HG03354 (cell line): ENCODE measurements around the gene AFF4.
A peak's percentile ranks its signal among the peaks of the same experiment; 100 is the strongest.

Experiments
- ATAC-seq: cut with Tn5 transposase; IDR thresholded peaks from one replicate; pipeline ENCODE4 v1.9.1; 2021; ENCODE audit warnings: mild to moderate bottlenecking; ENCODE audit not compliant: unreplicated experiment, poor library complexity, severe bottlenecking

The AFF4 gene

DNA sequence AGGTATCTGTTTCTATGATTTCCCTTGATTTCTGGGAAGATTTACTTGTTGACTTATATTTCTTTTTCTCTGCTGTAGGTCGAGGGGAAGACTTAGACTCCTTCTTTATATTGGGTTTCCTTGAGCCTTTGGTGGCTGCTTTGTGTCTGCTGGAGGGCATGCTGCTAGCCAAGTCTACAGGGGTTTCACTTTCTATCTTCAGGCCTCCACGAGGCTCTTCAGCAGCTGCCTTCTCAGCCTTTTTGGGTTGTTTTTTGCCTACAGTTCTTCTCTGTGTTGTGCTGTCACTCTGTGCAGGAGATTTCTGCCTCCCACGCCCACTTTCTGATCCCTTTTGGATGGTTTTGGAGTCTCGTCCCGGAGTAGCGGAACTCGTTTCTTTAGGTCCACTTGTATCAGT lies 66.7 kb downstream of the AFF4 start:
- no peak for ATAC-seq

DNA sequence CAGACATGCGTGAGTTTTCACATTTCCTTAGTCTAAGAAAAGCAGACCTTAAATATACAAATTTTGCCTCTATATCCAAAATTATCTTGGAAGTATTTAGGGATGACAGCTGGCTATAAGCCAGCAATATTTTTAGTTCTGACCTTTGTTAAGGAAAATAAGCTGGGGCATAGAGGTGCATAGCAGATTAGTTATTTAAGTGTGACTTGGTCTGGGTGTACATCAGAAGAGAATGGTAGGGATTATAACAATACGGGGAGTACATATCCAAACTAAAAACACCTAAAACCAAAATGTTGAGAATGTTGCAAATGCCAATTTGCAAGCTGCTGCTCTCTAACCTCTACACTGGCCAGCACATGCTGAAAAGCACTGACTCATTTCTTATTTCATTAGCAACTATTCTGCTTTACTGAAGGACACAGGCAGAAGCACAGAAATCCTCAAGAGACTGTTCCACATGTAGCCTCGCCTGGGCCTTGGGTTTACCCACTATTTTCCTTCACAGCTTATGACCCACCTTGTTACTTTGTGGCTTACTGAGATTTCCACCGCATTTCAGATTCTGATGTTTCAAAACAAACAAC lies 67.6 kb downstream of the AFF4 start:
- ATAC-seq, result no peak

DNA sequence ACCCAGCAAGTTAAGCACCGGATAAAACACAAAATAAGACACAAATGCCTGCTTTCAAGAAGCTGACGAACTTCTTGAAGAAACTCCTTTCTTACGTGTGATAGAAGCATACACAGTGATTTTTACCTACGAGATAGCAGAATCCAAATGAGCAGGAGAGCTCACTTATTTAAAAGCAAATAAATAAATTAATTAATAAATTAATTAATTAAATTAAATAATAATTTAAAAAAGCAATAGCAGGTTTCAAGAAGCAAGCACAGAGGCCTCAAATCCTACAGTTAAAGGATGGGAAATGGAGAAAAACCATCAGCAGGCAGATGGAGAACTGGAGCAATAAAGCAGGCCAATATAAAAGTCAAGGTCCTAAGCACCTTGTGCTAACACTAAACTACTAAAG lies 72.6 kb downstream of the AFF4 start:
- ATAC-seq, result no peak

DNA sequence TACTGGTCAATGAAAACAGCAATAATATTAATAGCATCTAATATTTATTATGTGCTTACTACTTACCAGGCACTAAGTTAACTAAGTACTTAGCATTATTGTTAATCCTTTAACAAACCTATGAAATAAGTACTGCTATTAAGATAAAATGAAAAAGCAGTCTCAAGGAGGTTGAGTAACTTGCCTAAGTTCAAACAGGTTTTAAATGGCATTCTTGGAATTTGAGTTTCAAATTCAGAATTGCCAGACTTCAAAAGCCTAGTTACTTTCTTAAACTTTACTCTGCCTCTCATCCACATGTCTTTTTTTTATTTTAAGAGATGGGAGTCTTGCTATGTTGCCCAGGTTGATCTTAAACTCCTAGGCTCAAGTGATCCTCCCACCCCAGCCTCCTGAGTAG lies 73.9 kb downstream of the AFF4 start:
- ATAC-seq, result no peak

DNA sequence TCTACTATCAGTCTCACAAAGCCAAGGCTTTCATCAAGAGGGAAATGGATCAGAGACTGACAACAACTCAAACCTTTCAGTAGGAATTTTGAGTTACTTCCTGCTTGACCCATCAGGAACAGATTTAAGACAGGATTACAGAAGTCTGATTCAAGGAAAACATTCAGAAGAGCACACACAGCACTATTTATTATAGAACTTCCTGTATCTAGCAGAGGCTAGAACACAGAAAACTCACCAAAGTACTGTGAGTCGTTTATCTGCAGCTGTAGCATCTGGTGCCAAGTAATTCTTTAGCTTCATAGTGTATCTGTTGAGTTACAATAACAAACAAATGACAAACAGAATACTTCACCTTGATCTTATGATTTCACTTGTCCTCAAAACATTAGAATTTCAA lies 76.2 kb downstream of the AFF4 start:
- no peak for ATAC-seq

DNA sequence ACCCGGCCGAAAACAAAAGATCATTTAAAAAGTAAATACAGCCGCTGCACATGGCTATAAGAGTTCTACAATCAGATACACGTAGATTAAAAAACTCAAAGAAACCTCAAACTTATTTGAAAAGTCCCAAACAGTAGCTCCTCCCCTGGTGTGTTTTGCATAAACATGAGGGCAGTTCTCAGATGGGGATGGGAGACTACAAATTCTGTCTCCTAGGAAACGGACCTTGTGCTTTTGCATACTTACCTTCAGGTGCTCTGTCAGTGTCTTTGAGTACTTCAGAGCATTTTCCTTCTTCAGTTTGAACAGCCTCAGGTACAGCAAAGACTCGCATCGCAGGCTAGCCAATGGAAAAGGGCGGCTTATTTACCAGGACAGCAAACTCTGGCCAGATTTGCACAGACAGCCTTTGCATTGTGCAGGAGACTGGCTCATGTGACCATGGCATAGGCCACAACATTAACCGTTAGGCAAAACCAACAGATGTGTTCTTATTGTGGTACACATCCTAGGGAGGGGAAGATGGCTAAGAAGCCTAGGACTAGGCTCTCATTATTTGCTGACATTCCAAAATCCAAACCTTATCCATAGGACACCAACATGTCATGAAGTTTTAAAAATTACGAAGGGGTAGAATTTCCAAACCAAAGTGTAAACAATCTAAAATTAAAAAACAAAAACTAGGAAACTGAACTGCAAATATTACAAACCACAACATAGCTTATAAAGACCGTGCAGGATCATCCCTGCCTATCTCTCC lies 77.2 kb downstream of the AFF4 start:
- no peak for ATAC-seq

DNA sequence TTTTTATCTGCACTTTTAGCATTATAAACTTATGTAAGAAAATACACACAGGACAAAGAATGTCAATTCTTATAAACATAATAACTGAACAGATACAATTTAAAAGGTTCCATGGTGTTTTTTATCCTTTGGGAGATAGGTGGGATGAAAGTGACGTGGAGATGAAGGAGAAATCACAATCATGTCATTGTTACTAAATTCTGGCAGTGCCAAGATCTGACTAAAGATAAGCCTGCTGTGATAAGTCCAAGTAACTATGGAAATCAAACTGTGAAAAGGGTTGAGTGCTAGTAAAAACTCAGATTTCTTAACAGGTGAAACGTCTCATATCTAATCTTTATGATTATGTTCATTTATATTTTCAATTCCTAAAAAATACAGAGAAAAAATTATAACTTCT lies 78.9 kb downstream of the AFF4 start:
- no peak for ATAC-seq

DNA sequence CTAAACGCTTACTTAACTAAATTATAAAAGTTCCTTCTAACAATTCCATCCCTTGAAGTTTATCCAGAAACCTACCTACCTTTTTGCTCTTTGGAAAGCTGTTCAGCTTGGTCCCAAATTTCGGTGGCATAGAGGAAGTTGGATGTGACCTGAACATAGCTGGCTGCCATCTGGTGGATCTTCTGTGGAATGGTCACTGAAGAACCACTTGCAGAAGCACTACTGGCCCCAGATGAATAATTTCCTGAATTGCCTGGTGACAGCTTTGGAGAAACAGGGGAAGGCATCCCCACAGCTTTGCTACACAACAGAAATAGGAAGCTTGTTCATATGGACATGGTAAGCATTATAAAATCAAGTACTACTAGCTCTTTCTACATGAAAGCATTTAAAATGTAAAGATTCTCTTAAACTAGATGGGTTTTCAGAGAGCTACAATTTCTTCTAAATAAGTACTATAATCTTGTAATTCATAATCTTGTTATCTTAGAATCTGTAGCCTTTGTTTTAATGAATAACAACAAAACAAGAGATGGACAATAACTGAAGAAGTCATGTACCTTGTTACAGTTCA lies 80.1 kb downstream of the AFF4 start:
- peak; percentile 75 for ATAC-seq

DNA sequence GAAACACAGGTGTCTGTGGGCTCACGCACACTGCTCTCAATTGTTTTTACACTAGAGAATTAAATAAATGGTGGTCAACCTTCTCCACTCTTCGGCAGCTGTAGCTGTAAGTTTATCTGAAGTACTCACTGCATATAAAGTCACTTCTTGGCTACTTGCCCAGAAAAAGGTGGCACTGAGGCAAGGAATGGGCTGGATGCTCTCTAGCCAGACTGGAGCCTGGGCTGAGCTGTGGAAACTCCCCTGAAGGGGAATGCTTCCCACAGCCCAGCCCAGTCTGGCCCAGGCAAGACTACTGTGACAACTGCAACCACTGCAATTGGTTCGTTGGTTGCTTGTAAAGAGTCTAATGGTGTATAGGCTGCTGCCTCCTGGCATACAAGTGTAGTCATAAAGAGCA lies 85.5 kb downstream of the AFF4 start:
- ATAC-seq, result no peak

DNA sequence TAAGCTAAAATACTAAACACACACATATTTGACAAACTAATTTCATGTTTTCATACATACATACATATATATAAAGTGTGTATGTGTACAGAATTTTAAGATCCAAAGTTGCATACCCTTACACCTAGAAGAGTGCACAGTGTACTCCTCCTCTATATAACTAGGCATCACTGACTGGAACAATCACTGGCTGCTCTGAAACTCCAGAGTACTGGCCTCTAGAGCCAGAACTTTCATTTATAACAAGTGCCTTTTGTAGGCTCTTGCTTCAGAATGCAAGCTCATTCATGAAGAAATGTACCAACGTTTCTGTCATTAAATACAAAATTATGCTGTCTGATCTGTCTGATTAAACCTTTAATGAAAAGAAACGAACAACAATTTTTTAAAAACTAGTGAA lies 86.0 kb downstream of the AFF4 start:
- no peak for ATAC-seq

DNA sequence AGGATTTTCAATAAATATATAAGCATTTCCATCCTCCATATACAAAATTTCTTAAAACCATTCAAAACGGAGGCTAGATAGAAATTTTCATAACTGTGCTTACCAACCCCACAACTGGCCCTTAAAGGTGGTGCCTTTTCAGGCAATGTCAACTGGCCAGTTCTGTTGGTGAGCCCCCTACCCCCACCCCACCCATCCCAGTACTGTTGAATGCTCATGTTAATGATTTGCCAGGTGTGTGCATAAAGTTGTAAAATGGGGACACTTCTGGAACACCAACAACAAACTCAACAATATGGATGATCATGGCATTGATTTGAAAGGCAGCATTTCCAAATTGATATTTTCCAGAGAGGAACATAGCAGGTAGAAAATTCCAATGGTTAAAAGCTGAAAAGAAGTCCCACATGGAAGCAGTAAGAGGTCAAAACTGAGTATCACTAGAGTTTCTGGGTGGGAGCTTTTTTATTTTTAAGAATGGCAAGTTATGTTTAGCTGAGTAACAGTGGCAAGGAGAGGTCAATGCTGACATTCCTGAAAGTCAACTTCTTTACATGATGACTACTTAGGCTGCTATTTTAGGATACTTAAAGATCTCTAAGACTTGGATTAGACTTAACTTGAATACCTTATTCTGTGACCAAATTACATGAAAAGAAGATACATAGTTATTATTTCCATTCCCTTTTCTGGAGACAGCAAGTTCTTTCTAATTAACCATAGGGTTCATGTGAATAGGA lies 87.2 kb downstream of the AFF4 start:
- ATAC-seq, result no peak

DNA sequence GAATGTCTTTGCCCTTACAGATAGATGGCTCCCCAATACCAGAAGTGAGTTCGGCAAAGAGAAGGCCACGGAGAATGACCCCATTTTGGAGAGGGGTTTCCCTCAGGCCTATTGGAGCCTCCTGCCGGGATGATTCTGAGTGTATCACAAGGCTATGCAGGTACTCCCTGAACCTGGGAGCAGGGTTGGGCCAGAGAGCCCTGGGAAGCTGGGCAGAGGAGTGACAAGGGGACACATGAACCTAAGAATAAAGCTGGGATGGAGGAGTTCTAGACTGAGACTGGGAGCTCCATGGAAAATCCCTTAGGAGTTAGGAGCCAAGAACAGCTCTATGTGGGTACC lies 89.5 kb downstream of the AFF4 start:
- no peak for ATAC-seq

DNA sequence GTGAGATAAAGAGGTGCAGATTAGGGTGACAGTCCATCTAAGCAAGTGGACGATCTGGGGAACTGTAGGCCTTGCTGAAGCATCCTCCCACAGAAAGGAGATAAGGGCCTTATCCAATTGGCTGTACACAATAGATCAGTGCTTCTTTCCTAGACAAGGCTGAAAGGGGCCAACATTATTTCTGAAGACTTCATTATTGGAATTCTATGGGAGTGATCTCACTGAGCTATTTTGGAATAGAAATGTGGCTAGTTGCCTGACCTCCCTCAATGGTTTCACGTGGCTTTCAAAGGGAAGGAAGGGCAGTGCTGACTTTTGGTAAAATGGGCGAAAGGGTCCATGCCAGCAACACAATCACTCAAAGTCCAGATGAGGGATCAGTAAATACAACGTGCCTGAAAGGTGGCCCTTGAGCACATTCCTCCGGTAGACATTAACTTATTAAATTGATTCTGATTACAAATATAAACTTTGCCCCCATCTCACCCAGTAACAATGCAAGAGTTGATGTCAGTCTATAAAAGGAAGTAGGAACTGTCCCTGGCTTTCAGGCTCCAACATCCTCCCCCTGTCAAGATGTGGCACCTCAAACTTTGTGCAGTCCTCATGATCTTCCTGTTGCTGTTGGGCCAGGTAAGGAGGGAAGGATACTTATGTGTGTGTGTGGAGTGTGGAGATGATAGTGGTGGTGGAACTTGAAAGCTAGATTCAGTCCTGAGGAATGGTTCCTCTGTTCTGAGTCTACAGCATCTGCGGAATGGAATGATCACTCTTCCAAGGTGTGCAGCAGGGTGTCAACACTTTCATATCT lies 90.1 kb downstream of the AFF4 start, which contains the start of gene LEAP2:
LEAP2 (plus strand) TSS at position 550 of the 811 bp plus-strand sequence; CDS start at position 577, 27 bp downstream.
- ATAC-seq, result no peak

DNA sequence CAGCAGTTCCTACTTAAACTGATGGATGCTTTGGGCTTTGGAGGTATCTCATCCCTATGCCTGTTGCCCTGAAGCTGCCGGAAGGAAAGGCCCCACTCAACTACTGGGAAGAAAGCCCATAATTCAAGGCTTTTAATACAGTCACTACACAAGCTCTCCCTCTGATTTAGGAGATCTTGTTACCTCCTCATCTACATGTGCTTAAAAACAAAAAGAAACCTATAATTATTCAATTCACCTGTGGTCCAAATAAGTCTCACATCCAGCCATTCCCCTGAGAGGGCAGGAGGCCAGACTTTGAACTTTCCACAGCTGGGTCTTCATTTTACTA lies 90.7 kb downstream of the AFF4 start:
- ATAC-seq, result no peak

DNA sequence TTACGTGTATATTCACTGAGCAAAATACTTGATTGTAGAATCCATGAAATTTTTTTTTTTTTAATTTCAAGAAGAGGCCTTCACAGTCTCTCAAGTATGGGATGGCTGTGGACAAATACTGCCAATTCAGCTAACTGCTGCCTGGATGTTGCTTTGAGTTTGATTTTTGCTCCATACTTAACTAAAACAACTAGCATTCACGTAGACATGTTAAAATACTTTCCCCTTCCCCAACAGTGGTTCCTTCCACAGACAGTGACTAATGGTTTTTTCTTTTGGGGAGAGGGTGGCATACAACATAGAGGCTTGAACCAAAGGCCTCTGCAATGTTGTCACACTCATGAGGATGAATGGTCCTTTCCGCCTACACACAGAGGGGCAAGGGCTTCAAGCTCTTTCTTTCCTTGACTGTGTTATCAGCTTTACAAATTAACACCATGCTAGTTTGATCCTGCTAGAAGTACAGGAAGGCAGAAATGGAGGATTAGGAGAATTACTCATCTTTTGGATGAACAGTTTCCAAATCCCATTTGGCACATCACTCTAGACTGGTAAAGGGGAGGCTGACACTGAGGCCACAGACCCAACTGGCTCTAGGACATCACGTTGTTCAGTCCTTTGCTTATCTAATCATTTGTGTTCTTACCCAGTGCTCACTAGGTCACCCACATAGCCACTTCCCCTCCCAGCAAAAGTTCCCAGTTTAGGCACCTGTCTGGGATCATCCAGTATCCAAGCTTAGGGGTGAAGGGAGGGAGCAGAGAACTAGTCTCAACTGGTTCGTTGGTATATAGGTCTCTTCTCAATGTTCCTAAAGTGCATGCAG lies 91.8 kb downstream of the AFF4 start:
- ATAC-seq, result no peak

DNA sequence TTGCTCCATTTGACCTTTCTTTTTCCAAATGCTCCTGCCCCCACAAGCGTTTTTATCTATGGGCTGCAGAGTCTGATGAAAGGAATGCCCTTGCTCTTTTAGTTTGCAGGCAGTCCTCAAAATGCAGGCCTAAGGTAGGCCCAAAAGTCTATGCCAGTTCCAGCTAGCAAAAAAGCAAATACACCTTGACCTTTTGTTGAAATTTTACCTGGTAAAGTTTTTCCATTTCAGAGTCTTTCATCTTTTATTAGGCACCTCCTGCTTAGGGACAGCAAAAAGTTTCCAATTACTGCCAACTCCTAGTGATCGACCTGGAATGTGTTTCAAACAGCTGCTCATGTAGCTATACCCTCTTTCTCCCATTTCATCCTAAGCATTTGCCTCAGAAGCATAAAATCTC lies 92.6 kb downstream of the AFF4 start:
- no peak for ATAC-seq

DNA sequence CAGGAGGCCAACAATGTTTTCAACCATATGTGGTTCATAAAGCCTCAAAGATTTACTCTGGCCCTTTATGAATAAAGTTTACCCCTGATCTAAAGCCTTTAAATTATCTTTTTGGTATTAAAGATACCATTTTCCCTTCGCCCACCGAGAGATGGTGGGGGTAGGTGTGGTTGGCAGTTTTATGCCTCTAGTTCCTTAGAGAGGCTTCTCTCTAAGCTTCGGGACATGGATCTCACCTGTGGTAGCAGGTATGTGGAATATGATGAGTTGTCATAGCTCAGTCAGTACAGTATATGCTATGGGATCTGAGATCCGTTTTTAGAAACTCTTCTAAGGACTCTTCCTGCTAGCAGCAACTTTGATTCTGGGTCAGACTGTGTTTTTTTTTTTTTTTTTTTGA lies 94.7 kb downstream of the AFF4 start:
- ATAC-seq, result no peak

DNA sequence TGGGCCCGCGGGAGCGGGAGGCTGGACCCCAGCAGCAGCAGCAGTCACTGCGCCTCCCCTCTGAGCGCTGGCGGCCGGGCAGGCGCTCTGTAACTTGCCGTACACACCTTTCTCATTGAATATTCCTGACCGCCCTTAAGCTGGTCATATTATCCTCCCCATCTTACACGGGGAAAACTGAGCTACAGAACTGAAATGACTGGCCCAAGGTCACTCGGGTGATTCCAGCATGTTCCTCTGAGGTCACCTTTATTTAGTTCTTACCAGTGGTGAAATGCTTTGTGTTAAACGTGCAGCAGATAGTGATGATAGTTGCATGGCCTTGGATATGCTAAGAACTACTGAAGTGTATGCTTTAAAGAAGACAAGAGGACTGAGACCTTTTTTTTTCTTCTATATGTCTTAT lies 96.4 kb downstream of the AFF4 start:
- ATAC-seq, result peak; percentile 39

DNA sequence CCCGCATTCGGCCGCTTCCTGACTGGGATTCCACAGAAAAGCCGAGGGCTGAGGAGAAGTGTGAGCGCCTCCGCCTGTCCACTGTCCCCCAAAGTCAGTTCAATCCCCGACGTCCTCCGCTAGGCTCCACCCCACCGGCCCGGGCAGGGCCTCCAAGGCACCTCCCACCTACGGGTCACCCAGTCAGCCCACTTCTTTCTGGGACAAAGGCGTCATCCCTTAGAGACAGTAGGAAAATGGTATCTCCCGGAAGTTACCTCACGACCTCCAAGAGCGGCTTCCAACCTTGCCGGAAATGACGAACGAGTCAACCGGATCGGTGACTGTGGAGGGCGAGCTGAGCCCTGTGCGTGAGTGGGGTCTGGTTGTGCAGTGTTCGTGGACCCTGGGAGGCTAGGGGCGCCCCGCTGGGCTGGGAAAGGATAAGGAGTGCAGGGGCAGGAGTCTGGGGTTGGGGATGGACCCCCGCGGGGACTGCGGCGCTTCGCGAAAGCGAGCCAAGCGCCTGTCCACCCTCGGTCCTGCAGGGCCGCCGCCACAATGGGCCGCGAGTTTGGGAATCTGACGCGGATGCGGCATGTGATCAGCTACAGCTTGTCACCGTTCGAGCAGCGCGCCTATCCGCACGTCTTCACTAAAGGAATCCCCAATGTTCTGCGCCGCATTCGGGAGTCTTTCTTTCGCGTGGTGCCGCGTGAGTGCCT lies 96.9 kb downstream of the AFF4 start, which contains the start of the genes GDF9 and UQCRQ:
GDF9 (minus strand) TSS at position 128 of the 704 bp plus-strand sequence. CDS start 1,936 bp downstream, outside the sequence.
UQCRQ (plus strand) TSS at position 301 of the 704 bp plus-strand sequence; CDS start at position 541, 240 bp downstream.
- peak; percentile 99 for ATAC-seq
